ENCODE results near the gene FGD6. TPM values are rescaled to one million over a fixed set of nuclear protein-coding genes. Genes with fewer than 3 reads are reported as not detected.

Gene FGD6
- total RNA-seq, 1 donor, result 12.5 TPM

DNA sequence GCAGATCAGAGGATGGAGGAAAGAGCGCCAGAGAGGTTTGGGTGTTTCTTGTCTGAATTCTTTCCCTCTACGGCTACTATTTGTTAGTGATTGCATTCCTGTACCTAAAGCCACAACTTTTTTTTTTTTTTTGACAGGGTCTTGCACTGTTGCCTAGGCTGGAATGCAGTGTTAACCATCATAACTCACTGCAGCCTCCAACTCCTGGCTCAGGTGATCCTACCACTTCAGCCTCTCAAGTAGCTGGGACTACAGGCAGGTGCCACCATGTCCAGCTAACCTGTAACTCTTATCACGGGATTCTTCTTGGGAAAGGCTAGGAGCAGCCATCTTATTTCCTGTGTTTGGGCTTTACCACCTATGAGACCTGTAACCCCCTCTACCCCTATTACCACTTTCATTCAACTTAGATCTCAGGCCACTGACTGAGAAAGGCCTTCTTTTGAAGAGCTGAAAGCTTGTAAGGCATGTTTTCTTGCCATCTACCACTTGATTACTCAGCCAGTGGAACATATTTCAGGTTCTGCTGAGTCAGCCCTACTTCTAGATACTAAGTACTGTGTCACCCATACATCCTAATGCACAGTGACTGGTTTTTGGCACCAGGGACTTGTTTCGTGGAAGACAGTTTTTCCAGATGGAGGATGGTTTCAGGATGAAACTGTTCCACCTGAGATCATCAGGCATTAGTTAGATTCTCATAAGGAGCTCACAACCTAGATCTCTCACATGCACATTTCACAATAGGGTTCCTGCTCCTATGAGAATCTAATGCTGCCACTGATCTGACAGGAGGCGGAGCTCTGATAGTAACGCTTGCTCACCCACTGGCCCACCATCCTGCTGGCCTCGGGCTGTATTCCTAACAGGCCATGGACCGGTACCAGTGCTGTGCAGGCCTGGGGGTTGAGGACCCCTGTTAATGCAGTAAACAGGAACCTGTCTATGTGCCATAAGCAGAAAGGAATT, 7.2 kb upstream of the FGD6 start:
- no peak overlapping the region for H3K4me3 ChIP-seq (ENCODE audit: low read depth, low read length)
- TF ChIP-seq, protein P1, sequence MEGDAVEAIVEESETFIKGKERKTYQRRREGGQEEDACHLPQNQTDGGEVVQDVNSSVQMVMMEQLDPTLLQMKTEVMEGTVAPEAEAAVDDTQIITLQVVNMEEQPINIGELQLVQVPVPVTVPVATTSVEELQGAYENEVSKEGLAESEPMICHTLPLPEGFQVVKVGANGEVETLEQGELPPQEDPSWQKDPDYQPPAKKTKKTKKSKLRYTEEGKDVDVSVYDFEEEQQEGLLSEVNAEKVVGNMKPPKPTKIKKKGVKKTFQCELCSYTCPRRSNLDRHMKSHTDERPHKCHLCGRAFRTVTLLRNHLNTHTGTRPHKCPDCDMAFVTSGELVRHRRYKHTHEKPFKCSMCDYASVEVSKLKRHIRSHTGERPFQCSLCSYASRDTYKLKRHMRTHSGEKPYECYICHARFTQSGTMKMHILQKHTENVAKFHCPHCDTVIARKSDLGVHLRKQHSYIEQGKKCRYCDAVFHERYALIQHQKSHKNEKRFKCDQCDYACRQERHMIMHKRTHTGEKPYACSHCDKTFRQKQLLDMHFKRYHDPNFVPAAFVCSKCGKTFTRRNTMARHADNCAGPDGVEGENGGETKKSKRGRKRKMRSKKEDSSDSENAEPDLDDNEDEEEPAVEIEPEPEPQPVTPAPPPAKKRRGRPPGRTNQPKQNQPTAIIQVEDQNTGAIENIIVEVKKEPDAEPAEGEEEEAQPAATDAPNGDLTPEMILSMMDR (IDR thresholded peaks at IDR 0.05; ENCODE audit: insufficient read depth, low read length), result no peak
- peak; percentile 75 for DNase-seq (ENCODE audit: low read depth)

DNA sequence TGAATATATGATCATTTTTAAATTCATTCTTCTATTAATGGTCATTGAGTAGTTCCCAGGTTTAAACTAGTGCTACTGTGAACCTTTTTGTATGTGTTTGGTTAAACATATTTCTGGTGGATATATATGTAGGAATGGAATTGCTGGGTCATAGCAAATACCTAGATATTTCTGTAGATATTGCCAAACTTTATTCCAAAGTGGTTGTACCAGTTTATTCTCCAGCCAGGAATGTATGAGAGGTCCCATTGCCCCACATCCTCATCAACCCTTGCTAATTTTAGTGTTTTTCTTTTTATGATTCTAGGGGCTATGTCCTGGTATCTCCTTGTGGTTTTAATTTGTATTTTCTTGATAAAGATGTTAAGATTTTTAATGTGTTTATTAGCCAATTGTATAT, 3.5 kb upstream of the FGD6 start:
- TF ChIP-seq, protein P1 (IDR thresholded peaks at IDR 0.05; ENCODE audit: insufficient read depth, low read length), result no peak
- DNase-seq (ENCODE audit: low read depth), result no peak
- H3K4me3 ChIP-seq (ENCODE audit: low read depth, low read length), result no peak overlapping the region

DNA sequence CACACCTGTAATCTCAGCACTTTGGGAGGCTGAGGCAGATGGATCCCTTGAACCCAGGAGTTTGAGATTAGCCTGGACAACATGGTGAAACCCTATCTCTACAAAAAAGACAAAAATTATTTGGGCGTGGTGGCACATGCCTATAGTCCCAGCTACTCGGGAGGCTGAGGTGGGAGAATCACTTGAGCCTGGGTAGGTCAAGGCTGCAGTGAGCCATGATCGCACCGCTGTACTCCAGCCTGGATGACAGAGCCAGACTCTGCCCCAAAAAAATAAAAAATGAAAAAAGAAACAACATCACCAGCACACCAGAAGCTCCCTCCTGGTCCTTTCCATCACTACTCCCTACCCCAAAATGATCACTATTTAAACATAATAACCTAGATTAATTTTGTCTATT, 2.9 kb upstream of the FGD6 start:
- H3K4me3 ChIP-seq (ENCODE audit: low read depth, low read length), result no peak overlapping the region
- DNase-seq (ENCODE audit: low read depth), result no peak
- TF ChIP-seq, protein P1 (IDR thresholded peaks at IDR 0.05; ENCODE audit: insufficient read depth, low read length), result no peak

DNA sequence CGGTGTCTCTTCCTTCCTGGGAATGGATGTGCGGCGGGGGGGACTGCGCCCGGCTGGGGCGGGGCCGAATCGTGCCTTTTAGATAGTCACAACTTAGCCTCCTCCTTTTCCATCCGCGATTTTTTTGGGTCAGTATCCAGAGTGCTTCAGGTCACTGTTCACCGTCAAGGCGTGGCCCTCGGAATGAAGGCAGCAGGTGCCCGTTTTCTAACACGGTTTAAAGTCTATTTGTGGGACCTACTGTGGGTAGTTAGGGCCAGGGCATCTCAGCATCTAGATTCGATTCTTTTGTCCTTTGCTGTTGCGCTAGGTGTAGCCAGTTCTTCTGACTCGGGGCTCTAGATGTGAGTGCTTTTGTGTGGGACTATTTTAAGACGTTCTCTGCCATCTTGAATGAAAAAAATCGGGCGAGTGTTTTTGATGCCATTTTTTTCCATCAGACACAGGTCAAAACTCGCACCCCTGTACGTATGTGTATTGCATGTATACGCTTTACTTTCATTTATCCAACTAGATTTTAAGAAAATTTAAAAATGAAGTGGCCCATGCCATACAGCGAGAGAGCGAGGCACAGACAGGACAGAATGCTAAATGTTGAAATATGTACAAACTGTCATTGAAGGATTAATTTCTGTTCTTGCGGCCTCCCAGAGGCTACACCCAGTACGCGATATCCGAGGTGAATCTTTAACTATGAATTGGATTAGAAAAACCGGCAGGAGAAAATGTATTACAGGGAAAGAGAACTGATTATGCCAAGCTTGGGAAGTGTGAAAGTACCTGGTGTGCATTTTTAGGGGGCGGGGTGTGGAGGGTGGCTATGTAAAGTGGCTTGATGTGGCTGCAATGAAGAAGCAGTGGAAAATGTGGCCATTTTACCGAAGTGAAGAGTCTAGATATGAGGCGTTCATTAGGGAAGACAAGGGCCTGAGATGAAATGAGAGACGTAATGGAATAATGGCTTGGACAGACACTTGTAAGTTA, 1.2 kb upstream of the FGD6 start:
- peak overlapping the region; percentile 88 for H3K4me3 ChIP-seq (ENCODE audit: low read depth, low read length)
- TF ChIP-seq, protein P1 (IDR thresholded peaks at IDR 0.05; ENCODE audit: insufficient read depth, low read length), result no peak
- peak; percentile 72 for DNase-seq (ENCODE audit: low read depth)

DNA sequence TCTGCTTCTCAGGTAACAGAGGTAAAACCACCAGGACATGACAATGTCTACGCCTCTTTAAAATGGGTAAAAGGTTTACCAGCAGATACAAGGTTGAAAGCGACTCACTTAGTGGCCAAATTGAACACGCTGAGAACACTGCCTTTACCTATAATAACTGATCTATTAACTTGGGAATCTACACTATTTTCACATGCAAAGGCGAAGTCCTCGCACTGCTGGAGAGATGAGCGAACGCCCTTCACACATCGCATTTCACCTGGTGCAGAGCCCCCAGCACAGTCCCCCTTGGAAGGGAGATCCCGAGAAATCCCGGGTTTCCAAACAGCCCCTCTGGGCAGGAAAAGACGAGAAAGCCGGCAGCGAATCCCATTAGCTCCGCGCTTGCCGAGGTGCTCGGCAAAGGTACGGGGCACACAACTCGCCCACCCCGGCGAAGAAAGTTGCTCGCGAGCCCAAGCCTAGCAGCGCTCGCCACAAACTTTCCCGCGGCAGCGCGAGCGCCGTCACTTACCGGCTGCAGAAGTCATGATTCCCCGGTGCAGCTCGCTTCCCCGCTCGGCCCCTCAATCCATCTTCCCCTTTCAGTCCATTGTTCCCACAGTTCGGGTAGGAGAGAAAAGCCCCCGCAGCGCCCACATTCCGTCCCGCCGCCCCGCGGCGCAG, 423 bp downstream of the FGD6 start:
- peak overlapping the region; percentile 82 for H3K4me3 ChIP-seq (ENCODE audit: low read depth, low read length)
- TF ChIP-seq, protein P1 (IDR thresholded peaks at IDR 0.05; ENCODE audit: insufficient read depth, low read length), result no peak
- DNase-seq (ENCODE audit: low read depth), result no peak

DNA sequence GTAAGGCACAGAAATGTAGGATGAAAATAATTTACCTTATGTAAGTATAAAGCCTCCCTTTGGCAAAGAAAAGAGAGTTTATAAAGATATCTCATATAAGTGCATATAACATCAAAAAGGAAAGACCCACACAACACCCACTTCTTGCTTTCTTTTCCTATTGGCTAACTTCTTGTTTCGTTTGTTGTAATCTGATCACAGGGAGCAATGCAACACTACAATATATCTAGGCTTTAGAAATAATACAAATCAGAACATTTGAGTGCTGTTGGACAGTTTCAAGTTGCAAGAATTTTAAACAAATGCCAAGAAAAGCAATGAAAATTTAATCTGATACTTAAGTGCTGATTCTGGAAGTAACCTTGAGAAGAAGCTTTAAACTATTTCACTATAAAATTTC, 1.3 kb downstream of the FGD6 start:
- H3K4me3 ChIP-seq (ENCODE audit: low read depth, low read length), result peak overlapping the region; percentile 82
- TF ChIP-seq, protein P1 (IDR thresholded peaks at IDR 0.05; ENCODE audit: insufficient read depth, low read length), result no peak
- peak; percentile 74 for DNase-seq (ENCODE audit: low read depth)

Measured in fibroblast of the aortic adventitia (primary cell).